ENCODE measurements around the gene CFAP299.
"Not testable (repeated sequence)": the region's sequence is repeated elsewhere in the genome, so short reads cannot be mapped to it uniquely, and the experiment has no call there.

The CFAP299 gene

GRCh38 chr4:80610845-80611677 is 275.5 kb downstream of the CFAP299 start:
- no peak for DNase-seq (ENCODE audit: low spot score)

- no peak for DNase-seq (ENCODE audit: low spot score)
Measured at GRCh38 chr4:80611678-80611979, 276.1 kb downstream of the CFAP299 start.

GRCh38 chr4:80613470-80613869 is 277.9 kb downstream of the CFAP299 start:
- DNase-seq (ENCODE audit: low spot score): no peak

GRCh38 chr4:80614319-80614718 is 278.8 kb downstream of the CFAP299 start:
- DNase-seq (ENCODE audit: low spot score): no peak

- DNase-seq (ENCODE audit: low spot score): no peak
Measured at GRCh38 chr4:80615099-80615498, 279.6 kb downstream of the CFAP299 start.

- DNase-seq (ENCODE audit: low spot score): no peak
Measured at GRCh38 chr4:80619070-80619674, 283.6 kb downstream of the CFAP299 start.

GRCh38 chr4:80631861-80632260 is 296.3 kb downstream of the CFAP299 start:
- DNase-seq (ENCODE audit: low spot score): no peak

GRCh38 chr4:80637190-80637589 is 301.7 kb downstream of the CFAP299 start:
- DNase-seq (ENCODE audit: low spot score): no peak

- DNase-seq (ENCODE audit: low spot score): no peak
Measured at GRCh38 chr4:80646061-80646460, 310.5 kb downstream of the CFAP299 start.

GRCh38 chr4:80655662-80656061 is 320.1 kb downstream of the CFAP299 start:
- DNase-seq (ENCODE audit: low spot score): no peak

- not testable (repeated sequence) for DNase-seq (ENCODE audit: low spot score)
Measured at GRCh38 chr4:80670118-80670517, 334.6 kb downstream of the CFAP299 start.

- DNase-seq (ENCODE audit: low spot score): no peak
Measured at GRCh38 chr4:80678413-80678812, 342.9 kb downstream of the CFAP299 start.

GRCh38 chr4:80680934-80681333 is 345.4 kb downstream of the CFAP299 start:
- no peak for DNase-seq (ENCODE audit: low spot score)

GRCh38 chr4:80685214-80685613 is 349.7 kb downstream of the CFAP299 start:
- DNase-seq (ENCODE audit: low spot score): no peak

- DNase-seq (ENCODE audit: low spot score): not testable (repeated sequence)
Measured at GRCh38 chr4:80687736-80688135, 352.2 kb downstream of the CFAP299 start.

GRCh38 chr4:80694171-80694570 is 358.6 kb downstream of the CFAP299 start:
- no peak for DNase-seq (ENCODE audit: low spot score)

- DNase-seq (ENCODE audit: low spot score): no peak
Measured at GRCh38 chr4:80705311-80705710, 369.8 kb downstream of the CFAP299 start.

GRCh38 chr4:80709082-80709869 is 373.7 kb downstream of the CFAP299 start:
- no peak for DNase-seq (ENCODE audit: low spot score)

GRCh38 chr4:80710748-80711451 is 375.4 kb downstream of the CFAP299 start:
- no peak for DNase-seq (ENCODE audit: low spot score)

- no peak for DNase-seq (ENCODE audit: low spot score)
Measured at GRCh38 chr4:80711956-80712355, 376.4 kb downstream of the CFAP299 start.

GRCh38 chr4:80713409-80713808 is 377.9 kb downstream of the CFAP299 start:
- no peak for DNase-seq (ENCODE audit: low spot score)

GRCh38 chr4:80717204-80717603 is 381.7 kb downstream of the CFAP299 start:
- DNase-seq (ENCODE audit: low spot score): no peak

All from hematopoietic multipotent progenitor cell treated with erythropoietin and hydrocortisone succinate and interleukin-3 and kit ligand, for 15 days (in vitro differentiated cells).